ENCODE results near the gene ADRB1. TPM values are rescaled to one million over a fixed set of nuclear protein-coding genes. Genes with fewer than 3 reads are reported as not detected.

Gene ADRB1
- total RNA-seq, 1 donor from 2014 or later = 14.1 TPM

GRCh38 chr10:114087255-114087654 lies 43.6 kb downstream of the ADRB1 start:
- DNase-seq (ENCODE audit: low spot score) = no peak

DNA sequence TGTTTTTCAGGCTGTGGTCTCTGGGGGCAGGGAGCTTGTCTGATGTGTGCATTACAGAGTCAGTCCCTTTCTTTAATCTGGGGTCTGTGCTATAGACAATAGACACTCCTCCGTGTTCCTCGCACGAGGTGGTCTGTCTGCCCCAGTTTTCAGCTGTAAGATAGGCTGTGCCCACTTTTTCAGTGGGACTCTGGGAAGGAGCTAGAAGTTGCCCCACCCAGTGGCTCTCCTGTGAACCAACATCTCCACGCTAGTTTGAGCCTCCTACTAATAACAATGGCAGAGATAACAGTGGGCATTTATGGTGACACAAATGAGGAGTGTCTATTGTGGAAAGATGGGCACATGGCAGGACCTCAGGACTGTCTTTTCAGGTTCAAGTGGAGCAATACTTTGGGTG lies 44.0 kb downstream of the ADRB1 start:
- DNase-seq (ENCODE audit: low spot score) = no peak

DNA sequence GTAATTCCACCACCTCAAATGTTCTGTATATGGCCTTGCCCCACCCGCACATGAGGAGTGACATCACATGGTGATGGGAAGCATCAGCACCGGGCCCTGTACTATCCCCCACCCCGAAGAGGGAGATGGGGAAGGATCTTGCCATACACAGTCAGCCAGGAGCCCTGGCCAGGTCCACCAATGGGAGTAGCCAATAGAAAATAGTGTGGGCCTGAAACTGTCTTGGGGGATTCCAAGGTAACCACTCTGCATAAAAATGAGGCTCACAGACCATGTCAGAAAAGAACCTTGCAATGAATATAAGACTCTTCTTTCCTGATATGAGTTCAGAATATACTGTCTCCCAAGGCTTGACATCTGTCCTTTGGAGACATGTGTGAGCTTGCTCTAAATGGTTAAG lies 51.1 kb downstream of the ADRB1 start:
- no peak for DNase-seq (ENCODE audit: low spot score)

DNA sequence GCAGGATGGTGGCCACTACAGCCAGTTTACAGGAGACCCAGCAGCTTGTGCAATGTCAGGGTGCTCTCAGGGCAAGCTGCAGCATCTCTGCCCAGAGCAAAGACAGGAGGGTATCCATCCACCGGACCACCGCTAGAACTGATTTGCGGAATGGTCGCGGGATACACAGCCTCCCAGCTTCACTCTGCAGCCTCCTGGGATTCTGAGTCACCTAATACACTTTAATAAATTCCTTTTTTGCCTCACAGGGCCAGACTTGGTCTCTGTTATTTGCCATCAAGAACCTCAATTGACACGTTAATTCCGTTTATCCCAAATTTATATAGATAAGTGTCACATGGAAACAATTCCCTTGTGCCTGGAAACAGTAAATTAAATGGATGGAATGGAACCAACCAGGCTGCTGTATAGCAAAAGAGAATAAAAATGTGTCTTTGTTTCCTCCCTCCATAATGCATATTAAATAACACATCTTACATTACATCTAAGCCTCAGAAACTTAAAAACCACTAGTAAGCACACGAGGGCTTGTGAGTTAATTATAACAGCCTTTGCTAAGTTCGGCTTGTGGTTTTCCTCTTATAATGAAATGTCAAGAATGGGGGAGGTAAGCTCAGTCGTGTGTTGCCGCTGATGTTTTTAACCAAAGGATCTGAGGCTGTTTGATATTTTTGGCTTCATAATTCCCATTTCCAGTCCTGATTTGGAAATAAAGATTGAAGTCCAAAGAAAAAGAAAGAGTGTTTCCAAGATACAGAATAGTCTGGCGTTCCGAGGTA lies 52.1 kb downstream of the ADRB1 start:
- no peak for DNase-seq (ENCODE audit: low spot score)

Other genes starting within 250 kb of the ADRB1 start
- gene DCLRE1A, start 189.8 kb upstream of the ADRB1 start, total RNA-seq = 2.7 TPM
- 33.7 TPM for gene NHLRC2, start 189.2 kb upstream of the ADRB1 start, total RNA-seq
- 19.4 TPM for gene CCDC186, start 130.3 kb downstream of the ADRB1 start, total RNA-seq
- gene TDRD1, start 135.5 kb downstream of the ADRB1 start, total RNA-seq = 0.16 TPM
- gene VWA2, start 195.4 kb downstream of the ADRB1 start, total RNA-seq = 0.19 TPM